Esophagus muscularis mucosa (tissue), 4 donors: ENCODE data around the gene TAF11L5. TPM values are rescaled to one million over a fixed set of nuclear protein-coding genes. Genes with fewer than 3 reads are reported as not detected.
"Not testable (repeated sequence)": the region's sequence is repeated elsewhere in the genome, so short reads cannot be mapped to it uniquely, and the experiment has no call there.

Experiments
- DNase-seq: peaks from one replicate; pipeline ENCODE4 v3.0.0-alpha.2; 2017; ENCODE audit errors: extremely low spot score
- H3K27ac ChIP-seq, 4 donors: fragments of 200-600 bp; sonication (generic); replicated peaks in 1 of 4; 1 replicate in 3 of 4; 2 replicates in 1 of 4; pipeline ENCODE4 v1.5.1; 2016 to 2019; ENCODE audit warnings: mild to moderate bottlenecking in 1 of 4
- H3K27me3 ChIP-seq, 4 donors: fragments of 200-600 bp; sonication (generic); one replicate each; pipeline versions ENCODE4 v1.5.1 to v1.6.0; 2016 to 2019
- H3K36me3 ChIP-seq, 4 donors: fragments of 200-600 bp; sonication (generic); one replicate each; pipeline ENCODE4 v1.5.1; 2016 to 2019
- H3K4me1 ChIP-seq, 4 donors: fragments of 200-600 bp; sonication (generic); one replicate each; pipeline ENCODE4 v1.5.1; 2016 to 2019
- H3K4me3 ChIP-seq, 4 donors: fragments of 200-600 bp; sonication (generic); 1 replicate in 2 of 4; 2 replicates in 2 of 4; pipeline ENCODE4 v1.5.1; 2016 to 2019; ENCODE audit warnings: mild to moderate bottlenecking in 4 of 4, moderate library complexity in 1 of 4
- H3K9me3 ChIP-seq, 4 donors: fragments of 200-600 bp; sonication (generic); 1 replicate in 3 of 4; 2 replicates in 1 of 4; pipeline ENCODE4 v1.5.1; 2016 to 2019
- WGBS: methylation state at CpG from one replicate; pipeline ENCODE4 v1.1.5; 2018; 5-methylcytosine and 5-hydroxymethylcytosine counted together
- intact Hi-C: fragments of 100-400 bp; cut with DNase I; formaldehyde crosslinking; loops from one replicate; pipeline ENCODE4 v1.15.1; 2023
- small RNA-seq, 3 donors: library from RNA; depleted of rRNA; stranded (forward); fragments of <200 nt; gene quantifications; one replicate each; pipeline ENCODE3, GENCODE V24; 2016
- total RNA-seq, 4 donors: library from RNA; depleted of rRNA; stranded (reverse); fragments of >200 nt; gene quantifications; one replicate each; pipeline versions ENCODE4 v1.1.0 to v1.2.1, GENCODE V29; 2016

TAF11L5 gene
- total RNA-seq, 4 donors from 2014 or later, result not detected

DNA sequence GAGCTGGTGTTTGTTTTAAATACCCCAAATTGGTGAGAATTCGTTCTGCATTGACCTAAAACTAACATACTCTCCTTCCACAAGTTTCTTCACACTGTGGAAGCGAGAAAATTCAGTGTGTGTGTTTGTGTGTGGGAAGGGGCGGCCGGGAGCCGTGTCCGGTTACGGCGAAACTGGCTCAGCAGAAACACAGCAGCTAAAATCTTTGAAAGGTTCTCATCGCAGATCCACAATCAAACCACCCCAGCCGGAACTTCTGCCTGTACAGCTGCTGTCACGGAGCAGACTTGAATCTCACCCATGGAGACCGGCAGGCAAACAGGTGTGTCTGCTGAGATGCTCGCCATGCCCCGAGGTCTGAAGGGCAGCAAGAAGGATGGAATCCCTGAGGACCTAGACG is 3.5 kb upstream of the TAF11L5 start, which contains the start of gene TAF11L4:
Gene TAF11L4, plus strand, starts transcription at position 301 of the 400 bp plus-strand sequence.
- H3K9me3 ChIP-seq, H3K27ac ChIP-seq, intact Hi-C loops, H3K36me3 ChIP-seq, H3K27me3 ChIP-seq, H3K4me1 ChIP-seq, H3K4me3 ChIP-seq, DNase-seq: not testable (repeated sequence)
- no CpG with 5 or more reads among the region's 15 CpGs for WGBS

DNA sequence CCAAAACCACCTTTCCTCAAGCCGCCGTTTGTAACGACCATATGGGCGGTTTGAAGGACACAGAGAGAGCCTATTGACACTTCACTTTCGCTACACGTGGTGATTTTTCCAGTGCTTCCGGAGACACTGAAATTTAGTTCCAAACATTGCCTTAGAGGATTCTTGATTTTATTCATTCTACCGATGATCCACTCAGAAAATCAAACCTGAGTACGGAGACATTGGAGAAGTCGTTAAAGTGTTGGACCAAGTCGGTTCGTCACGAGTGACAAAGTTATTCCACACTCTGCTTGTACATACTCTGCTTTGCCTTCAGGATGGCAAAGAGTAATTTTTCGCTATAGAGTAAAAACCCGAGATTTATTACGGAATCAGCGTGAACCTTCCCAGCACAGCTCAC is 1.5 kb downstream of the TAF11L5 start:
- WGBS, result 88% methylated on average over 13 of the region's 17 CpGs
- DNase-seq, H3K9me3 ChIP-seq, H3K36me3 ChIP-seq, H3K27ac ChIP-seq, H3K27me3 ChIP-seq, H3K4me3 ChIP-seq, intact Hi-C loops, H3K4me1 ChIP-seq: not testable (repeated sequence)

DNA sequence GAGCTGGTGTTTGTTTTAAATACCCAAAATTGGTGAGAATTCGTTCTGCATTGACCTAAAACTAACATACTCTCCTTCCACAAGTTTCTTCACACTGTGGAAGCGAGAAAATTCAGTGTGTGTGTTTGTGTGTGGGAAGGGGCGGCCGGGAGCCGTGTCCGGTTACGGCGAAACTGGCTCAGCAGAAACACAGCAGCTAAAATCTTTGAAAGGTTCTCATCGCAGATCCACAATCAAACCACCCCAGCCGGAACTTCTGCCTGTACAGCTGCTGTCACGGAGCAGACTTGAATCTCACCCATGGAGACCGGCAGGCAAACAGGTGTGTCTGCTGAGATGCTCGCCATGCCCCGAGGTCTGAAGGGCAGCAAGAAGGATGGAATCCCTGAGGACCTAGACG is 3.3 kb downstream of the TAF11L5 start, which contains the start of gene TAF11L6:
Gene TAF11L6, plus strand, starts transcription at position 301 of the 400 bp plus-strand sequence.
- H3K4me1 ChIP-seq, H3K27me3 ChIP-seq, H3K36me3 ChIP-seq, H3K27ac ChIP-seq, H3K9me3 ChIP-seq, DNase-seq, intact Hi-C loops, H3K4me3 ChIP-seq: not testable (repeated sequence)
- WGBS, result no CpG with 5 or more reads among the region's 15 CpGs

Small RNA genes within 50 kb of the gene (small RNA-seq; reads per million reads assigned to genes)
- gene AC106774.3, result 0 reads per million in 3 donors

Other genes with a start within 250 kb of the TAF11L5 start
- gene TAF11L2, start 27.0 kb upstream of the TAF11L5 start, total RNA-seq, result not detected
- gene TAF11L3, start 6.9 kb upstream of the TAF11L5 start, total RNA-seq, result not detected
- not detected for gene TAF11L4, start 3.4 kb upstream of the TAF11L5 start, total RNA-seq
- gene TAF11L6, start 3.4 kb downstream of the TAF11L5 start, total RNA-seq, result not detected
- not detected for gene TAF11L7, start 60.5 kb downstream of the TAF11L5 start, total RNA-seq
- not detected for gene TAF11L8, start 65.7 kb downstream of the TAF11L5 start, total RNA-seq
- gene TAF11L9, start 69.2 kb downstream of the TAF11L5 start, total RNA-seq, result not detected
- not detected for gene TAF11L10, start 72.6 kb downstream of the TAF11L5 start, total RNA-seq
- not detected for gene TAF11L11, start 78.9 kb downstream of the TAF11L5 start, total RNA-seq
- not detected for gene TAF11L12, start 85.2 kb downstream of the TAF11L5 start, total RNA-seq
- gene TAF11L13, start 106.9 kb downstream of the TAF11L5 start, total RNA-seq, result not detected
- gene TAF11L14, start 109.2 kb downstream of the TAF11L5 start, total RNA-seq, result not detected